H1 (cell line): ENCODE data around the gene DSTN. TPM values are rescaled to one million over a fixed set of nuclear protein-coding genes. Genes with fewer than 3 reads are reported as not detected.

ENCODE experiments used
- CTCF ChIA-PET: fragments of 300-600 bp; sonication (Branson Sonifier 250); formaldehyde crosslinking; loops from one replicate; lab custom pipeline; 2021; ENCODE audit not compliant: partially characterized antibody; lab: Charles Lee
- POLR2A ChIA-PET: fragments of 300-600 bp; sonication (Branson Sonifier 250); formaldehyde crosslinking; loops from one replicate; lab custom pipeline; 2021; ENCODE audit warnings: inconsistent platforms; ENCODE audit not compliant: partially characterized antibody; lab: Charles Lee
- DNase-seq, 2 experiments: peaks; one replicate each; pipeline versions ENCODE4 v3.0.0 to v3.0.0-alpha.2; 2010 to 2022; ENCODE audit warnings: low spot score in 2 of 2, low read depth in 1 of 2, mixed read lengths in 1 of 2
- FAIRE-seq: peaks from 2 replicates; lab custom pipeline; 2011; peaks lifted over from hg19 to GRCh38; lab: Jason Lieb, UNC
- H2AFZ ChIP-seq: 2 replicates; pipeline ENCODE4 v1.8.1; 2012; ENCODE audit warnings: low read length, inconsistent platforms
- H2AK5ac ChIP-seq: 2 replicates; pipeline ENCODE4 v1.6.1; 2013; ENCODE audit warnings: low read depth, low read length
- H2BK120ac ChIP-seq: replicated peaks from 2 replicates; pipeline ENCODE3; 2013; ENCODE audit warnings: low read depth, low read length, inconsistent platforms
- H2BK12ac ChIP-seq: 2 replicates; pipeline ENCODE4 v1.6.1; 2013; ENCODE audit warnings: low read depth, low read length
- H2BK15ac ChIP-seq: 2 replicates; pipeline ENCODE4 v1.6.1; 2013; ENCODE audit warnings: low read length
- H2BK20ac ChIP-seq: 2 replicates; pipeline ENCODE4 v1.6.1; 2013; ENCODE audit warnings: low read length
- H2BK5ac ChIP-seq: 2 replicates; pipeline ENCODE4 v1.6.1; 2013; ENCODE audit warnings: low read depth, low read length
- H3K14ac ChIP-seq: 2 replicates; pipeline ENCODE4 v1.6.1; 2013; ENCODE audit warnings: inconsistent platforms; ENCODE audit not compliant: insufficient read length
- H3K18ac ChIP-seq: 2 replicates; pipeline ENCODE4 v1.6.1; 2013; ENCODE audit warnings: low read length; ENCODE audit errors: extremely low read depth
- H3K23ac ChIP-seq: 2 replicates; pipeline ENCODE4 v1.6.1; 2013; ENCODE audit warnings: inconsistent platforms; ENCODE audit not compliant: insufficient read length
- H3K23me2 ChIP-seq: 2 replicates; pipeline ENCODE4 v1.6.1; 2013; ENCODE audit warnings: low read depth, low read length
- H3K27ac ChIP-seq: 2 replicates; pipeline ENCODE4 v1.6.1; 2011; ENCODE audit warnings: low read depth, low read length, inconsistent platforms
- H3K27me3 ChIP-seq, 4 experiments: replicated peaks in 1 of 4; 1 replicate in 1 of 4; 2 replicates in 3 of 4; pipeline versions ENCODE4 v1.6.1 to v1.8.1; 2011 to 2013; ENCODE audit warnings: low read length in 3 of 4, mild to moderate bottlenecking in 3 of 4, inconsistent platforms in 2 of 4, mixed read lengths in 2 of 4, moderate library complexity in 1 of 4; ENCODE audit not compliant: control insufficient read depth in 3 of 4, insufficient read depth in 3 of 4; ENCODE audit errors: extremely low read depth in 1 of 4
- H3K36me3 ChIP-seq, 4 experiments: 2 replicates each; pipeline versions ENCODE4 v1.6.1 to v1.8.1; 2011 to 2013; ENCODE audit warnings: mild to moderate bottlenecking in 4 of 4, low read length in 3 of 4, moderate library complexity in 2 of 4, control low read depth in 1 of 4, inconsistent platforms in 1 of 4; ENCODE audit not compliant: insufficient read depth in 4 of 4, control insufficient read depth in 2 of 4
- H3K4ac ChIP-seq: replicated peaks from 2 replicates; pipeline ENCODE3; 2013; ENCODE audit warnings: low read length, low read depth, mixed read lengths, inconsistent platforms; ENCODE audit not compliant: insufficient read length
- H3K4me1 ChIP-seq, 4 experiments: replicated peaks in 1 of 4; 1 replicate in 1 of 4; 2 replicates in 3 of 4; pipeline versions ENCODE4 v1.6.1 to v1.8.1; 2011 to 2013; ENCODE audit warnings: low read length in 3 of 4, inconsistent platforms in 2 of 4, mixed read lengths in 1 of 4; ENCODE audit not compliant: insufficient read depth in 4 of 4, control insufficient read depth in 3 of 4
- H3K4me2 ChIP-seq, 2 experiments: 2 replicates each; pipeline versions ENCODE4 v1.6.1 to v1.8.1; 2011 to 2013; ENCODE audit warnings: low read depth in 2 of 2, low read length in 2 of 2, control low read depth in 1 of 2, inconsistent platforms in 1 of 2, mild to moderate bottlenecking in 1 of 2; ENCODE audit not compliant: insufficient read depth in 1 of 2
- H3K4me3 ChIP-seq, 4 experiments: fragments of 200-600, 300-600 bp in 1 of 4; sonication (generic), shearing (Covaris generic), sonication (Bioruptor Twin) in 1 of 4; 2 replicates each; pipeline versions ENCODE4 v1.5.1 to v1.8.1; 2011 to 2016; ENCODE audit warnings: low read length in 4 of 4, low read depth in 3 of 4, control low read depth in 2 of 4, inconsistent platforms in 2 of 4, mild to moderate bottlenecking in 2 of 4, mixed read lengths in 1 of 4, moderate library complexity in 1 of 4; ENCODE audit not compliant: insufficient read depth in 2 of 4; ENCODE audit errors: extremely low read depth in 1 of 4
- H3K56ac ChIP-seq: replicated peaks from 2 replicates; pipeline ENCODE3; 2013; ENCODE audit warnings: low read depth, mild to moderate bottlenecking, mixed read lengths, low read length, inconsistent platforms; ENCODE audit not compliant: insufficient read length
- H3K79me1 ChIP-seq: 2 replicates; pipeline ENCODE4 v1.6.1; 2013; ENCODE audit warnings: low read depth, low read length, control low read depth
- H3K79me2 ChIP-seq, 2 experiments: 2 replicates each; pipeline versions ENCODE4 v1.6.1 to v1.8.1; 2012 to 2013; ENCODE audit warnings: low read length in 2 of 2, mild to moderate bottlenecking in 2 of 2, inconsistent platforms in 1 of 2; ENCODE audit not compliant: insufficient read depth in 2 of 2, control insufficient read depth in 1 of 2
- H3K9ac ChIP-seq, 4 experiments: replicated peaks in 1 of 4; 1 replicate in 1 of 4; 2 replicates in 3 of 4; pipeline versions ENCODE4 v1.6.1 to v1.8.1; 2011 to 2013; ENCODE audit warnings: low read depth in 3 of 4, low read length in 3 of 4, control low read depth in 2 of 4, mild to moderate bottlenecking in 2 of 4, moderate library complexity in 2 of 4, inconsistent platforms in 1 of 4; ENCODE audit errors: extremely low read depth in 1 of 4
- H3K9me3 ChIP-seq, 2 experiments: 2 replicates each; pipeline versions ENCODE4 v1.6.1 to v1.8.1; 2012 to 2013; ENCODE audit warnings: mild to moderate bottlenecking in 2 of 2, moderate library complexity in 2 of 2, control low read depth in 1 of 2, inconsistent platforms in 1 of 2, low read depth in 1 of 2, low read length in 1 of 2, mixed read lengths in 1 of 2; ENCODE audit not compliant: insufficient read depth in 2 of 2
- H4K20me1 ChIP-seq, 2 experiments: replicated peaks in 1 of 2; 2 replicates each; pipeline versions ENCODE3 to v1.8.1; 2011 to 2013; ENCODE audit warnings: inconsistent platforms in 2 of 2, low read length in 2 of 2, mild to moderate bottlenecking in 1 of 2; ENCODE audit not compliant: insufficient read depth in 2 of 2, control insufficient read depth in 1 of 2
- H4K5ac ChIP-seq: 2 replicates; pipeline ENCODE4 v1.6.1; 2013; ENCODE audit warnings: low read length, low read depth, mixed read lengths, inconsistent platforms; ENCODE audit not compliant: insufficient read length
- H4K8ac ChIP-seq: 2 replicates; pipeline ENCODE4 v1.8.0; 2013; ENCODE audit warnings: mild to moderate bottlenecking, moderate library complexity, low read length, inconsistent platforms; ENCODE audit not compliant: insufficient read depth; ENCODE audit errors: extremely low read depth
- H4K91ac ChIP-seq: replicated peaks from 2 replicates; pipeline ENCODE3; 2013; ENCODE audit warnings: low read length, mixed read lengths, inconsistent platforms; ENCODE audit not compliant: insufficient read length
- BACH1 ChIP-seq: IDR thresholded peaks from 2 replicates; pipeline ENCODE4 v1.6.1; 2012; ENCODE audit warnings: low read length, improper control_type of control experiment
- CEBPB ChIP-seq: IDR thresholded peaks from 2 replicates; pipeline ENCODE4 v1.6.1; 2012; ENCODE audit warnings: low read depth, low read length
- JUN ChIP-seq: IDR thresholded peaks from 2 replicates; pipeline ENCODE4 v1.6.1; 2011; ENCODE audit warnings: low read depth, mild to moderate bottlenecking, improper control_type of control experiment, low read length
- RNF2 ChIP-seq: fragments of 200-900, 300-1000 bp; sonication (generic); IDR thresholded peaks from 2 replicates; pipeline ENCODE4 v1.7.1; 2016; ENCODE audit warnings: borderline replicate concordance, low read depth, mild to moderate bottlenecking, antibody characterized with exemption, low read length; ENCODE audit not compliant: poor library complexity, severe bottlenecking; ENCODE audit errors: missing control alignments
- SAP30 ChIP-seq: fragments of 300-600 bp; sonication (generic); IDR thresholded peaks from 2 replicates; pipeline ENCODE4 v1.7.1; 2012; ENCODE audit warnings: low read length, moderate library complexity, mild to moderate bottlenecking, inconsistent platforms; ENCODE audit not compliant: insufficient read depth, insufficient replicate concordance
- SP1 ChIP-seq: IDR thresholded peaks from 2 replicates; pipeline ENCODE4 v1.6.1; 2011; ENCODE audit warnings: low read depth, low read length
- SRF ChIP-seq: IDR thresholded peaks from 2 replicates; pipeline ENCODE4 v1.6.1; 2011; ENCODE audit warnings: mild to moderate bottlenecking, low read depth, low read length, moderate library complexity
- WGBS, 2 experiments: shearing (Covaris generic) in 1 of 2; methylation state at CpG; one replicate each; pipeline versions ENCODE4 v1.1.6 to v1.1.7; 2013 to 2015; ENCODE audit warnings: low lambda C conversion rate in 2 of 2, mixed read lengths in 2 of 2, inconsistent platforms in 1 of 2, low coverage in 1 of 2, missing lambda C conversion rate in 1 of 2; ENCODE audit not compliant: insufficient replicate concordance in 2 of 2, insufficient coverage in 1 of 2, insufficient read length in 1 of 2; ENCODE audit errors: extremely low coverage in 1 of 2, missing lambda C conversion rate in 1 of 2; 5-methylcytosine and 5-hydroxymethylcytosine counted together
- polyA plus RNA-seq, 7 experiments: library from polyadenylated mRNA; depleted of rRNA in 3 of 7; stranded (reverse) in 5 of 7; unstranded in 2 of 7; fragments of >200 nt in 5 of 7; fragments of 200-250 nt in 2 of 7; gene quantifications; 1 replicate in 5 of 7; 2 replicates in 1 of 7; 4 replicates in 1 of 7; pipeline versions ENCODE4 v1.2.1 to v1.2.3, GENCODE V29; 2011 to 2013; ENCODE audit warnings: missing spikeins in 2 of 7, mixed read lengths in 2 of 7
- total RNA-seq: library from RNA; stranded (reverse); fragmentation: NEBNext Ultra II Directional; extraction: Animal tissue kit (Norgen Biotek cat#: 25700); gene quantifications from 2 replicates; pipeline ENCODE4 v1.2.1, GENCODE V29; 2021
- TF ChIP-seq, protein P1 (sequence below): IDR thresholded peaks from 2 replicates; pipeline ENCODE4 v1.6.1; 2012; ENCODE audit warnings: inconsistent platforms
- TF ChIP-seq, protein P2 (sequence below): IDR thresholded peaks from 2 replicates; pipeline ENCODE4 v1.6.1; 2011; ENCODE audit warnings: low read length, improper control_type of control experiment

DSTN gene
- total and polyA plus RNA-seq, 2 of the 8 experiments (the other 6 are each of a cell fraction or from before 2014, with no cell fraction given): 43.3 to 208 TPM

DNA sequence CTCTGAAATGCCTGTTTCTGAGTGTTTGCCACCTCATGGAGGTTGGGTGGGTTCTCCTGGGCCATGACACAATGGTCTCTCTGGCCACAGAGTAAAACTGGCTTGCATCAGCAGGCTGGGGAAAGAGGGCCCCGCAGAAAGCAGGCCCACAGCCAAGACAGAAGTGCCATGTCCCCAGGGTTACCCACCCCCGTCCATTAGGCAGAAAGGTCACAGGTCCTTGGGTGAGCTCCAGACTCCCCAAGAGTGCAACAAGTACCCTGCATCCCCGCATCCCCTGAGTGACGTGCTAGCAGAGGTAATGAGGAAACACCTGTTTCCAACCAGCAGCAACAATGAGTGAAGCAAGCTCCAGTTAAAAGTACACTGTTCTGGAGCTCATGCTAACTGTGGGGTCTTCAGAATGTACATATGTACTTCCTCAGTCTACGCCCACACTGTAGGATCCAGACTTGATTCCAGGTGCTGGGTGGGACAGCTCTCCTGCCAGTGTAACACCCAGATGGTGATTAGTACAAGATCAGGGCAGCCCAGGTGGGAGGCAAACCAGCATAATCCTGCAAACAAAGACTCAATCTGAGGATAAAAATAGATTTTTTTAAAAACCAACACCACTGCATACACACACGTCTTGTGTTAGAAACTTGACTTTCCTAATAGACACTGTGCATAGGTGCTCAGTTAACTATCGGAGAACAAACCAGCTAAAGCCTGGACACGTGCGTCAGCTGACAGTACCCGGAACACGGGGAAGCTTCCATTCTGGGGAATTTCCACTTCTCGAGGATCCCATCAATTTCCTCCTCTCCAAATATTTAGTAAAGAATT, 80.6 kb downstream of the DSTN start:
- FAIRE-seq (no peak), DNase-seq (no peak)

More for the DNA sequence above, 80.6 kb downstream of the DSTN start:
- Histone ChIP-seq H3K23ac (no peak overlapping the region), H3K9ac (no peak overlapping the region), H3K18ac (no peak overlapping the region), H3K4me3 (no peak overlapping the region), H3K4ac (no peak overlapping the region), H4K5ac (no peak overlapping the region), H4K8ac (0 out of 2 replicates have a peak overlapping the region, but pooled peaks have one; percentile 8), H3K27me3 (no peaks in the 10 kb centered on the region), H2BK15ac (no peak overlapping the region), H3K36me3 (no peaks in the 10 kb centered on the region), H2AK5ac (no peak overlapping the region), H3K9me3 (no peaks in the 10 kb centered on the region), H4K20me1 (peaks cover 14 to 34% of the 10 kb centered on the region in 2 experiments), H2BK20ac (no peak overlapping the region), H3K4me2 (no peak overlapping the region), H2BK12ac (0 out of 2 replicates have a peak overlapping the region, but pooled peaks have one; percentile 39), H3K27ac (no peak overlapping the region), H3K14ac (no peak overlapping the region), H2BK120ac (no peak overlapping the region), H2BK5ac (peak overlapping the region; percentile 24; the same call in 1 of the 2 replicates), H3K4me1 (peaks cover 1 to 10% (median 4%) of the 10 kb centered on the region in 4 experiments; a peak in 5 of 7 replicates), H2AFZ (no peak overlapping the region), H3K56ac (no peak overlapping the region), H3K23me2 (no peaks in the 10 kb centered on the region), H3K79me2 (peaks cover 0 to 89% of the 10 kb centered on the region in 2 experiments; a peak in 3 of 4 replicates), H4K91ac (no peak overlapping the region), H3K79me1 (peaks cover 34% of the 10 kb centered on the region)
- TF ChIP-seq BACH1 (no peak), SP1 (no peak), SAP30 (no peak), CEBPB (no peak), RNF2 (no peak), SRF (no peak), JUN (no peak)
- TF ChIP-seq, protein P1, sequence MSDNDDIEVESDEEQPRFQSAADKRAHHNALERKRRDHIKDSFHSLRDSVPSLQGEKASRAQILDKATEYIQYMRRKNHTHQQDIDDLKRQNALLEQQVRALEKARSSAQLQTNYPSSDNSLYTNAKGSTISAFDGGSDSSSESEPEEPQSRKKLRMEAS: no peak
- TF ChIP-seq, protein P2, sequence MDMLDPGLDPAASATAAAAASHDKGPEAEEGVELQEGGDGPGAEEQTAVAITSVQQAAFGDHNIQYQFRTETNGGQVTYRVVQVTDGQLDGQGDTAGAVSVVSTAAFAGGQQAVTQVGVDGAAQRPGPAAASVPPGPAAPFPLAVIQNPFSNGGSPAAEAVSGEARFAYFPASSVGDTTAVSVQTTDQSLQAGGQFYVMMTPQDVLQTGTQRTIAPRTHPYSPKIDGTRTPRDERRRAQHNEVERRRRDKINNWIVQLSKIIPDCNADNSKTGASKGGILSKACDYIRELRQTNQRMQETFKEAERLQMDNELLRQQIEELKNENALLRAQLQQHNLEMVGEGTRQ: no peak
- POLR2A ChIA-PET: interaction anchor here (0.7 to 1.1 kb wide), 2 partner anchors 32 kb away, joined by 3 read pairs; partner anchors contain the start of gene RRBP1
- CTCF ChIA-PET: interaction anchor here (0.5 to 3.9 kb wide), 20 partner anchors 8 to 294 kb away, joined by 3 to 18 read pairs (median 4); no protein-coding TSS in a partner anchor
- WGBS, 2 experiments: 87% methylated on average over 12 of the region's 12 CpGs; no CpG with 5 or more reads in 1 of the 2 experiments
